NT2/D1 (cell line): Measurements from ENCODE around the gene CCSER1.

Source experiments
- SUZ12 ChIP-seq: IDR thresholded peaks from 2 replicates; pipeline ENCODE4 v1.6.1; 2011; ENCODE audit not compliant: insufficient read length, insufficient read depth; ENCODE audit errors: extremely low read depth
- YY1 ChIP-seq: IDR thresholded peaks from 2 replicates; pipeline ENCODE4 v1.6.1; 2011; ENCODE audit not compliant: insufficient read length, insufficient read depth
- ZNF274 ChIP-seq: IDR thresholded peaks from 2 replicates; pipeline ENCODE4 v1.6.1; 2011; ENCODE audit warnings: mild to moderate bottlenecking, low read depth, low read length

DNA sequence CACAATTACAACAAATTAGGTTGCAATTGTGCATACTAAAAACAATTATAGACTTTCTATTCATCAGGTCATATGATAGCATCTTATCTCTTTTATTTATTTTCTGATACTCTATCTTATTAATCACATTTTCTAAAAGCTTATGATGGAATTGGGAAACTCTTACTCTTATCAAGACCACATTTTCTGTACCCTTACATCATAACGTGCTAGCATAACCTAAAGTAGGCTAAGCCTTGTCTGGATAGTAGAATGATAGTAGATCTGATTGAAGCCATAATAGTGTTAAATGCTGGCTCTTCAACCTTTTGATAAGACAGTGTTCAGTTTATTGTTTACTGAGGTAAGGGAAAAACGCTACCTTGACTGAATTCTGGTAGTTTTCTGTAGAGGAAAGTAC, 294.0 kb downstream of the CCSER1 start:
- TF ChIP-seq ZNF274 (no peak), SUZ12 (no peak), YY1 (no peak)
